Measurements from ENCODE around the gene ZP3. TPM values are rescaled to one million over a fixed set of nuclear protein-coding genes. Genes with fewer than 3 reads are reported as not detected.

The ZP3 gene
- total RNA-seq (2021; fragmentation: NEBNext Ultra II Directional; extraction: Animal tissue kit (Norgen Biotek cat#: 25700)) (1.4 and 1.5 TPM in 2 replicates), polyA plus RNA-seq (2011; rRNA removed) (2.4 and 4.0 TPM in 2 replicates), polyA minus RNA-seq (2011; rRNA and poly(A)+ RNA removed) (1.8 and 3.0 TPM in 2 replicates)
- polyA plus RNA-seq (2011; cell fraction: cytosol; rRNA removed): 2.0 TPM
- 2.0 TPM for polyA plus RNA-seq (2011; cell fraction: nucleus; rRNA removed)
- 1.1 to 3.8 TPM (median 2.8 TPM) in 4 replicates for polyA plus RNA-seq (2012, experiment 1 of 2)
- polyA plus RNA-seq (2012, experiment 2 of 2): 14.2 TPM
- polyA plus RNA-seq (2013, experiment 1 of 2): 7.1 TPM
- 6.4 TPM for polyA plus RNA-seq (2013, experiment 2 of 2)
- polyA minus RNA-seq (2011; cell fraction: cytosol; rRNA and poly(A)+ RNA removed): 2.8 TPM
- polyA minus RNA-seq (2011; cell fraction: nucleus; rRNA and poly(A)+ RNA removed): 2.1 TPM
- long read RNA-seq, experiment 1, partial matches to known transcripts: 0 of 1 reads
- long read RNA-seq, experiment 1, other reads (novel, unspliced or antisense): 1 of 1 reads
- long read RNA-seq, experiment 2, partial matches to known transcripts: 0 of 1 reads
- long read RNA-seq, experiment 2, other reads (novel, unspliced or antisense): 1 of 1 reads

GRCh38 chr7:76424413-76425111 lies at the start of gene ZP3:
TSS of gene ZP3 (plus strand) at chr7:76424950. CDS start at chr7:76424965, 15 bp downstream.
- peak within 1 kb of the TSS; percentile 69 for H3K4ac ChIP-seq (replicated peaks; ENCODE audit: insufficient read length, low read depth, low read length)
- H2BK20ac ChIP-seq (ENCODE audit: low read length): peak within 1 kb of the TSS; percentile 21; the same call in 1 of the 2 replicates
- H4K91ac ChIP-seq (replicated peaks; ENCODE audit: insufficient read length, low read length): peak within 1 kb of the TSS; percentile 85
- no peak within 1 kb of the TSS for H3K4me3 ChIP-seq (ENCODE audit: extremely low read depth in 1 of 4, insufficient read depth in 2 of 4, low read depth in 3 of 4, low read length in 4 of 4)
- 0 out of 2 replicates have a peak within 1 kb of the TSS, but pooled peaks have one; percentile 39 for H2AK5ac ChIP-seq (ENCODE audit: low read depth, low read length)
- peak within 1 kb of the TSS; percentile 92 for H2BK15ac ChIP-seq (ENCODE audit: low read length)
- no peaks in the 10 kb centered on the region for H3K23me2 ChIP-seq (ENCODE audit: low read depth, low read length)
- DNase-seq (ENCODE audit: low read depth in 1 of 2, low spot score in 2 of 2): no peak
- no peaks in the 10 kb centered on the region for H3K79me2 ChIP-seq (ENCODE audit: control insufficient read depth in 1 of 2, insufficient read depth in 2 of 2, low read length in 2 of 2)
- no peaks in the 10 kb centered on the region for H3K79me1 ChIP-seq (ENCODE audit: low read depth, low read length)
- peak within 1 kb of the TSS; percentile 68; the same call in 1 of the 2 replicates for H2BK12ac ChIP-seq (ENCODE audit: low read depth, low read length)
- no peaks in the 10 kb centered on the region for H3K9me3 ChIP-seq (ENCODE audit: insufficient read depth in 2 of 2, low read depth in 1 of 2, low read length in 1 of 2)
- POLR2A ChIA-PET (ENCODE audit: partially characterized antibody): interaction anchor here (0.9 to 1.4 kb wide), 5 partner anchors 11 to 106 kb away, joined by 3 to 5 read pairs (median 4); no protein-coding TSS in a partner anchor
- peak within 1 kb of the TSS; percentile 5; the same call in 1 of the 2 replicates for H3K27ac ChIP-seq (ENCODE audit: low read depth, low read length)
- no peak within 1 kb of the TSS for H4K8ac ChIP-seq (ENCODE audit: extremely low read depth, insufficient read depth, low read length)
- no peak within 1 kb of the TSS for H2BK5ac ChIP-seq (ENCODE audit: low read depth, low read length)
- H3K9ac ChIP-seq (replicated peaks in 1 of 4; ENCODE audit: extremely low read depth in 1 of 4, low read depth in 3 of 4, low read length in 3 of 4): no peak within 1 kb of the TSS
- no peak within 1 kb of the TSS for H3K56ac ChIP-seq (replicated peaks; ENCODE audit: insufficient read length, low read depth, low read length)
- no peak within 1 kb of the TSS for H3K14ac ChIP-seq (ENCODE audit: insufficient read length)
- peak within 1 kb of the TSS; percentile 6; the same call in 1 of the 2 replicates for H3K18ac ChIP-seq (ENCODE audit: extremely low read depth, low read length)
- H2BK120ac ChIP-seq (replicated peaks; ENCODE audit: low read depth, low read length): peak within 1 kb of the TSS; percentile 55
- no peak within 1 kb of the TSS for H4K5ac ChIP-seq (ENCODE audit: insufficient read length, low read depth, low read length)
- peaks cover 3 to 9% (median 5%) of the 10 kb centered on the region in 4 experiments for H3K4me1 ChIP-seq (replicated peaks in 1 of 4; ENCODE audit: control insufficient read depth in 3 of 4, insufficient read depth in 4 of 4, low read length in 3 of 4)
- H3K4me2 ChIP-seq (ENCODE audit: insufficient read depth in 1 of 2, low read depth in 2 of 2, low read length in 2 of 2): no peak within 1 kb of the TSS
- no peaks in the 10 kb centered on the region for H3K36me3 ChIP-seq (ENCODE audit: control insufficient read depth in 2 of 4, insufficient read depth in 4 of 4, low read length in 3 of 4)
- no peaks in the 10 kb centered on the region for H3K27me3 ChIP-seq (replicated peaks in 1 of 4; ENCODE audit: control insufficient read depth in 3 of 4, extremely low read depth in 1 of 4, insufficient read depth in 3 of 4, low read length in 3 of 4)
- no peaks in the 10 kb centered on the region for H4K20me1 ChIP-seq (replicated peaks in 1 of 2; ENCODE audit: control insufficient read depth in 1 of 2, insufficient read depth in 2 of 2, low read length in 2 of 2)
- no peak for FAIRE-seq
- TF ChIP-seq E2F6 (IDR thresholded peaks at IDR 0.05): no peak
- H3K23ac ChIP-seq (ENCODE audit: insufficient read length): no peak within 1 kb of the TSS
- H2AFZ ChIP-seq (ENCODE audit: low read length): no peak within 1 kb of the TSS
- CTCF ChIA-PET (ENCODE audit: partially characterized antibody): interaction anchor here (0.6 to 1.2 kb wide), 5 partner anchors 8 to 89 kb away, joined by 3 to 4 read pairs (median 4); no protein-coding TSS in a partner anchor
- 93% methylated on average over 10 of the region's 10 CpGs; no CpG with 5 or more reads in 1 of the 2 experiments for WGBS, 2 experiments (ENCODE audit: extremely low coverage in 1 of 2, insufficient coverage in 1 of 2, insufficient read length in 1 of 2, insufficient replicate concordance in 2 of 2, low coverage in 1 of 2, low lambda C conversion rate in 2 of 2, missing lambda C conversion rate in 1 of 2)
